GM21717 (cell line): ENCODE data around the gene KRT27.
"Not testable (repeated sequence)": the region's sequence is repeated elsewhere in the genome, so short reads cannot be mapped to it uniquely, and the experiment has no call there.

Experiments used
- ATAC-seq: cut with Tn5 transposase; IDR thresholded peaks from one replicate; pipeline ENCODE4 v1.9.1; 2021; ENCODE audit warnings: mild to moderate bottlenecking, moderate library complexity; ENCODE audit not compliant: unreplicated experiment

Gene KRT27, protein sequence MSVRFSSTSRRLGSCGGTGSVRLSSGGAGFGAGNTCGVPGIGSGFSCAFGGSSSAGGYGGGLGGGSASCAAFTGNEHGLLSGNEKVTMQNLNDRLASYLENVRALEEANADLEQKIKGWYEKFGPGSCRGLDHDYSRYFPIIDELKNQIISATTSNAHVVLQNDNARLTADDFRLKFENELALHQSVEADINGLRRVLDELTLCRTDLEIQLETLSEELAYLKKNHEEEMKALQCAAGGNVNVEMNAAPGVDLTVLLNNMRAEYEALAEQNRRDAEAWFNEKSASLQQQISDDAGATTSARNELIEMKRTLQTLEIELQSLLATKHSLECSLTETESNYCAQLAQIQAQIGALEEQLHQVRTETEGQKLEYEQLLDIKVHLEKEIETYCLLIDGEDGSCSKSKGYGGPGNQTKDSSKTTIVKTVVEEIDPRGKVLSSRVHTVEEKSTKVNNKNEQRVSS

GRCh38 chr17:40782450-40782849 is at the start of gene KRT27:
KRT27 (minus strand) TSS chr17:40782550; CDS start chr17:40782493, 57 bp downstream.
- ATAC-seq: no peak

DNA sequence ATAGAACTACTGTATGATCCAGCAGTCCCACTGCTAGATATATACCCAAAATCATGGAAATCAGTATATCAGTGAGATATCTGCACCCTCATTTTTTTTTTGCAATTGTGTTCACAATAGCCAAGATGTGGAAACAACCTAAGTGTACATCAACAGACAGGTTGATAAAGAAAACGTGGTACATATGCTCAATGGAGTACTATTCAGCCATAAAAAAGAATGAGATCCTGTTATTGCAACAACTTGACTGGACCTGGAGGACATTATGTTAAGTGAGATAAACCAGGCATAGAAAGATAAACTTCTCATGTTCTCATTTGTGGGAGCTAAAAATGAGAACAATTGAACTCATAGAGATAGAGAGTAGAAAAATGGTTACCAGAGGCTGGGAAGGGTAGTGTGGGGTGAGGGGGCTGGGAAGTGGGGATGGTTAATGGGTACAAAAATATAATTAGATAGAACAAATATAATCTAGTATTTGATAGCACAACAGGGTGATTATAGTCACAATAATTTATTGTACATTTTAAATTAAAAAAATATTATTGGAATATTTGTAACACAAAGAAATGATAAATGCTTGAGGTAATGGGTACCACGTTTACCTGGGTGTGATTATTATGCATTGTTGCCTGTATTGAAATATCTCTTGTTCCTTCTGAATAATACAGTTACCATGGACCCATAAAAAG is 47.9 kb upstream of the KRT27 start:
- ATAC-seq: no peak

GRCh38 chr17:40828454-40829044 is 46.2 kb upstream of the KRT27 start:
- no peak for ATAC-seq

DNA sequence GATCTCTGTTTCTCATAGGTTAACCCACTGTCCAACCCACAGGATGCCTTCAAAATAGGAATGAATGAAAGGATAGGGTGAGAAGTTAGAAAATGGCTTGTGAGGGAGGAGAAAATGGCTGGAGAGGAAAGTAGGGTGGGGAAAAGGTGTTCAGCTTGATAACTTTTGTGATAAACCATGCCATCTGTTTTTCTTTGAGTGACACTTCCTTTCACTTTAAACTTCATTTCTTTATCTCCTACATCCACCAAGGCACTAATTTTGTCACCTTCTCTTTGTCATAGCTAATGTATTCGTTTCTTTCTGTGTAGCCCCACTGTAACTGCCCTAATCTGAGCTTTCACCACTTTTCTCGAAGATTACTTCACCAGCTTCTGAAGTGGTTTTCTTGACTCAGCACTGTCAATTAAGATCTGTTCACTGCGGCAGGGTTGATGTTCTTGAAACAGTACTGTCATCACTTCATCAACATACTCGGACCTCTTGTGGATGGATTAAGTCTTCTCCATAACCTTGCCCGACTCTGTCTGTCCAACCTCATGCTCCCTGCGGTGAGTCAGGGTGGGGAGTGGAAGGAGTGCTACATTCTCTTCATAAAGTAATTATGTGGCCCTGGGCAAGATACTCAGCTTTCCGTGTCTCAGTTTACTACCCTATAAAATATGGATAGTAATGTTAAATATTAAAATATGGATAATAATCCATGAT is 45.5 kb upstream of the KRT27 start:
- no peak for ATAC-seq

DNA sequence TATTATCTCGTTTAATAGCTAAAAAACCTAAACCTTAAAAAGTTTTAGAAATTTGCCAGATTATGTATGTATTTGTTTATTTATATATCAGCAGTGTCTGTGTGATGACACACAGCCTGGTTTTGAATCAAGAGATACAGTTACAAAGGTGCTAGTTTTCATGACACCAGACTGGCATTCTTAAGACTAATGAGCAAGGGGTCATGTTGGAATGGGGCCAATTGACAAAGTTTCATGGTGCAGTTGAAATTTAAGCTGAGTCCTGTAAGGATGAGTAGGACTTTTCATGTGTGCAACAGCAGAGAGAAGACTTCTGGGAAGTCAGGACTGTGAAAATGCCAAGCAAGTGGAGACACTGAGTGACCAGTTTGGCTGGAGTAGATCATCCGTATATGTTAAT is 43.2 kb upstream of the KRT27 start:
- ATAC-seq: no peak

GRCh38 chr17:40824015-40824832 is 41.9 kb upstream of the KRT27 start:
- ATAC-seq: no peak

GRCh38 chr17:40822132-40822812 is 39.9 kb upstream of the KRT27 start, which contains the start of gene KRT10:
KRT10 (minus strand) TSS chr17:40822614; CDS start chr17:40822585, 29 bp downstream.
- no peak for ATAC-seq

GRCh38 chr17:40821536-40821935 is 39.2 kb upstream of the KRT27 start:
- no peak for ATAC-seq

DNA sequence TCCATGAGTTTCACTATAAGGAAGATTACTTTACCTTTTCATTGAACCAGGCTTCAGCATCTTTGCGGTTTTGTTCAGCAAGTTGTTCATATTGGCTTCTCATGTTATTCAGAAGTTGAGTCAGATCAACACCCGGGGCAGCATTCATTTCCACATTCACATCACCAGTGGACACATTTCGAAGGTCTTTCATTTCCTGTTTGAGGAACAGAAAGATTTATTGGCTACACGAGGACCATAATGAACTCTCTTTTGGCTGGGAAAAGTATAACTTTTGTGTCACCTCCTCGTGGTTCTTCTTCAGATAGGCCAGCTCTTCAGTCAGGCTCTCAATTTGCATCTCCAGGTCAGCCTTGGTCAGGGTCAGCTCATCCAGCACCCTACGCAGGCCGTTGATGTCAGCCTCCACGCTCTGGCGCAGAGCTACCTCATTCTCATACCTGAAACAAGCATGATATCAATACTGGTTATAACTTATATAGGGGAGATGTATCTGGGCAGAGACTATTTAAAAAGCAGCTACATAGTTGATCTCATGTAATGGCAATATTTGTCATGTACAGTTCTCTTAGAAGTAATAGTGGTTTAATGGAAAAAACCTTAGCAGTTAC is 38.0 kb upstream of the KRT27 start:
- no peak for ATAC-seq

- ATAC-seq: no peak
These were observed 37.3 kb upstream of the KRT27 start for GRCh38 chr17:40819528-40820125.

DNA sequence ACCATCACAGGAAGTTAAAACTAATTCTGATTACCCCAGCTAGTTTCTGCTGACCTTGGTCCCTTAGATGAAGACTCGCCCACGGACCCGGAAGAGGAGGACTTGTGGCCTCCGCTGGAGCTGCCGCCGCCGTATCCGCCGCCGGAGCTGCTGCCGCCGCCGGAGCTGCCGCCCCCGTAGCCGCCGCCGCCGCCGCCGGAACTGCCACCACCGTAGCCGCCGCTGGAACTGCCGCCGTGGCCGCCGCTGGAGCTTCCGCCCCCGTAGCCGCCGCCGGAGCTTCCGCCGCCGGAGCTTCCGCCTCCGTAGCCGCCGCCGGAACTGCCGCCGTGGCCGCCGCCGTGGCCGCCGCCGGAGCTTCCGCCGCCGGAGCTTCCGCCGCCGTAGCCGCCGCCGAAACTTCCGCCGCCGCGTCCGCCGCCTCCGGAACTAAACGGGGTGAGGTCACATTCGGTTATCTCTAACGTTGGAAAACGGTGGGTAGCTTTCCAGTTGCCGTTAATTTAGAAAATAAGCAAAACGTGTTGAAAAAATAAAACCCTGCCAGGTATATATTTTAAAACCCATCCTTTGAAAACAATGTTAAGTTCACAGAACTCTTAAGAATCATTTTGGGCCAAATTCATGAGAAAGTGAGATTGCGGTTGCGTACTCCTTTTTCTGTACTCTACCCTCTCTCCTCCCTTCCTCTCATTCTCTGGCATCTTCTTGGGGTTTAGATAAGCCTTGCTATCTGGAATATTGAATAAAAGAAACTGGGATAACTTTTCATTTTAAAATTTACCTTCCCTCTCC is 36.6 kb upstream of the KRT27 start:
- peak; percentile 68 for ATAC-seq

DNA sequence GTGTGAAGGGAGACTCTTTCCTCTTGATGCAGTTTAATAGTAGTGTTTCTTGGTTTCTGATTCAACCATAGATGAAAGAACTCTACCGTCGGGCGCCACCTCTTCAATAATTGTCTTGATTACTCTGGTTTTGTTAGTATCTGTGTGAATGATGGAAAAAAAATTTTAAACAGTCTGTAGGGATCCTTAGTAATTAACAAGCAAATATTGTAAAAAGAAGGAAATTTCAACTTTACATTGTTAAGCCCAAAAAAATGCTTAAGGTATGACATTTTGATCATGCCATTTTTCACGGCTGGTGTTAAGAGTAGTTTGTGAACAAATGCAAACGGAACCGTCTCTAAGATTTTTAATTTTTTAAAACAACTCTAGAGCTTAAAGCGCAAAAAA is 36.0 kb upstream of the KRT27 start:
- ATAC-seq: no peak

- no peak for ATAC-seq
These were observed 34.8 kb upstream of the KRT27 start for GRCh38 chr17:40817103-40817682.

DNA sequence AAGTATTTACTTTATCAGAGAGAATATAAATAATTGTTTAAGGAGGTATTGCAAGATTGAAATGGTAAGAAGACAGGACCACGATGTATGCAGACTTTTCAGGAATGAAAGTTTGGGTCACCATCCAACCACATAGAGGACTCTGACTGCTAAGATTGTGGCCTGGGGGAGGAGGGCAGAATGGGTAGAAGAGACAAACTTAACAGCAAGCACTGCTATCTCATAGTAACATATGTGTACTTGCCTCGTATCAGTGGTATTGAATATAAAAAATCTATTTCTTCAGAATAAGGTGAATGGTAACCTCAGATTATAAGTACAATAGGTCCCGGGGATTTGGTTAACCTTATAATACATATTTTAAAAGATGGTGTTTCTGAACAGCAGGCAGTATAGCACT is 34.2 kb upstream of the KRT27 start:
- ATAC-seq: no peak

GRCh38 chr17:40815381-40815780 is 33.0 kb upstream of the KRT27 start:
- ATAC-seq: no peak

GRCh38 chr17:40814657-40815056 is 32.3 kb upstream of the KRT27 start:
- not testable (repeated sequence) for ATAC-seq

DNA sequence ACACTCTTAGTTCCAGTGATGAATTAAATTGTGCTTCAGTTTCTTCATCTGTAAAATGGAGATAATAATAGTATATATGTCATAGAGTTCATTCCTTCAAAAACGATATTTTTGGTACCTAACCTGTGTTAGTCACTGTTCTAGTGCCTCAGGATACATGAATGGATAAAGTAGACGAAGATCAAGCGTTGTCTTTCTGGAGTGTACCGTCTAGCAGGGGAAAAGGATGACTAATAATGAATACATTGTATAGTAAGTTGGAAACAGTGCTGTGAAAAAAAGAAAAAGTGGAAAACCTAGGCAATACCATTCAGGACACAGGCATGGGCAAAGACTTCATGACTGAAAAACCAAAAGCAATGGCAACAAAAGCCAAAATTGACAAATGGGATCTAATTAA is 31.5 kb upstream of the KRT27 start:
- no peak for ATAC-seq

- no peak for ATAC-seq
These were observed 30.3 kb upstream of the KRT27 start for GRCh38 chr17:40812639-40813038.
